Left ventricle myocardium inferior (tissue), 1 donor: Measurements from ENCODE around the gene IRGC. TPM values are rescaled to one million over a fixed set of nuclear protein-coding genes. Genes with fewer than 3 reads are reported as not detected.

Experiments used
- DNase-seq: peaks from one replicate; pipeline ENCODE4 v3.0.0-alpha.2; 2020
- H3K27ac ChIP-seq: fragments of 200-600 bp; replicated peaks from 2 replicates; pipeline ENCODE4 v1.8.0; 2021
- H3K27me3 ChIP-seq: fragments of 200-600 bp; 2 replicates; pipeline ENCODE4 v1.8.0; 2021; ENCODE audit warnings: low read depth
- H3K36me3 ChIP-seq: fragments of 200-600 bp; 2 replicates; pipeline ENCODE4 v1.8.0; 2021
- H3K4me1 ChIP-seq: fragments of 200-600 bp; 2 replicates; pipeline ENCODE4 v1.8.0; 2021
- H3K4me3 ChIP-seq: fragments of 200-600 bp; 2 replicates; pipeline ENCODE4 v1.8.0; 2021; ENCODE audit warnings: mild to moderate bottlenecking, moderate library complexity
- H3K9me3 ChIP-seq: fragments of 200-600 bp; replicated peaks from 2 replicates; pipeline ENCODE4 v1.8.0; 2021
- intact Hi-C: fragments of 100-400 bp; cut with micrococcal nuclease; formaldehyde crosslinking; loops from one replicate; pipeline ENCODE4 v1.11.0; 2022
- total RNA-seq: library from RNA; stranded (reverse); fragmentation: NEBNext Ultra II Directional; extraction: Animal tissue kit (Norgen Biotek cat#: 25700); gene quantifications from one replicate; pipeline ENCODE4 v1.2.1, GENCODE V29; 2021
- TF ChIP-seq, protein P1 (sequence below): fragments of 200-600 bp; IDR thresholded peaks from 2 replicates; pipeline ENCODE4 v1.8.0; 2021; ENCODE audit warnings: antibody characterized with exemption, mild to moderate bottlenecking, borderline replicate concordance
- donor health status: DM: no; HTN: yes; CAD: no; lungs with severe emphysema.

Gene IRGC
- total RNA-seq, 1 donor from 2014 or later = not detected

- Histone ChIP-seq H3K27me3 (no peaks in the 10 kb centered on the region), H3K9me3 (peaks cover 28% of the 10 kb centered on the region), H3K36me3 (no peaks in the 10 kb centered on the region), H3K27ac (no peak overlapping the region), H3K4me3 (no peak overlapping the region), H3K4me1 (no peaks in the 10 kb centered on the region)
- intact Hi-C loops = no loop called here
- DNase-seq = no peak
- TF ChIP-seq, protein P1, sequence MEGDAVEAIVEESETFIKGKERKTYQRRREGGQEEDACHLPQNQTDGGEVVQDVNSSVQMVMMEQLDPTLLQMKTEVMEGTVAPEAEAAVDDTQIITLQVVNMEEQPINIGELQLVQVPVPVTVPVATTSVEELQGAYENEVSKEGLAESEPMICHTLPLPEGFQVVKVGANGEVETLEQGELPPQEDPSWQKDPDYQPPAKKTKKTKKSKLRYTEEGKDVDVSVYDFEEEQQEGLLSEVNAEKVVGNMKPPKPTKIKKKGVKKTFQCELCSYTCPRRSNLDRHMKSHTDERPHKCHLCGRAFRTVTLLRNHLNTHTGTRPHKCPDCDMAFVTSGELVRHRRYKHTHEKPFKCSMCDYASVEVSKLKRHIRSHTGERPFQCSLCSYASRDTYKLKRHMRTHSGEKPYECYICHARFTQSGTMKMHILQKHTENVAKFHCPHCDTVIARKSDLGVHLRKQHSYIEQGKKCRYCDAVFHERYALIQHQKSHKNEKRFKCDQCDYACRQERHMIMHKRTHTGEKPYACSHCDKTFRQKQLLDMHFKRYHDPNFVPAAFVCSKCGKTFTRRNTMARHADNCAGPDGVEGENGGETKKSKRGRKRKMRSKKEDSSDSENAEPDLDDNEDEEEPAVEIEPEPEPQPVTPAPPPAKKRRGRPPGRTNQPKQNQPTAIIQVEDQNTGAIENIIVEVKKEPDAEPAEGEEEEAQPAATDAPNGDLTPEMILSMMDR = no peak
Observed at GRCh38 chr19:43687660-43687997, 28.2 kb upstream of the IRGC start.

GRCh38 chr19:43688059-43688701, 27.7 kb upstream of the IRGC start:
- intact Hi-C loops = no loop called here
- no peaks in the 10 kb centered on the region for H3K36me3 ChIP-seq
- TF ChIP-seq, protein P1 = no peak
- H3K27ac ChIP-seq = no peak overlapping the region
- DNase-seq = no peak
- peaks cover 28% of the 10 kb centered on the region for H3K9me3 ChIP-seq
- no peak overlapping the region for H3K4me3 ChIP-seq
- no peaks in the 10 kb centered on the region for H3K27me3 ChIP-seq
- no peaks in the 10 kb centered on the region for H3K4me1 ChIP-seq

- no peak for DNase-seq
- Histone ChIP-seq H3K36me3 (no peaks in the 10 kb centered on the region), H3K9me3 (peaks cover 28% of the 10 kb centered on the region), H3K27me3 (no peaks in the 10 kb centered on the region), H3K4me1 (no peaks in the 10 kb centered on the region), H3K4me3 (no peak overlapping the region), H3K27ac (no peak overlapping the region)
- TF ChIP-seq, protein P1 = no peak
- intact Hi-C loops = no loop called here
Observed at GRCh38 chr19:43690444-43690843, 25.4 kb upstream of the IRGC start.

DNA sequence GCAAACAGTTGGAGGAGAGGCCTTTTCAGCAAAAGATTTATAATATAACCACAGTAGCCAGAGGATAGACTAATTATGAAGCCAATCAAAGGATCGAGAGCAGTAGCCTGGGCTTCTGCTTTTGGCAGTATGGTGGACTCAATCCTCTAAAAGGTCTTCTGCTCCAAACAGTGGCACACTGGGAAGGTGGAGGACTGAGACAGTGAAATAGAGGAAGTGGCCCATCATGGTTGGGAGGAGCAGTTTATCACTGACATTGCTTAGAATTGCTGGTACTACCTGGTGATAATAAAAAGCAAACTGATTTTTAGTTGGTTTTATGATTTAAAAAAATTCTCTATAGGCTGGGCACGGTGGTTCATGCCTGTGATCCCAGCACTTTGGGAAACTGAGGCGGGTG, 25.0 kb upstream of the IRGC start:
- no peak overlapping the region for H3K27ac ChIP-seq
- TF ChIP-seq, protein P1 = no peak
- intact Hi-C loops = no loop called here
- no peaks in the 10 kb centered on the region for H3K4me1 ChIP-seq
- H3K27me3 ChIP-seq = no peaks in the 10 kb centered on the region
- H3K4me3 ChIP-seq = no peak overlapping the region
- H3K9me3 ChIP-seq = peaks cover 30% of the 10 kb centered on the region
- DNase-seq = no peak
- no peaks in the 10 kb centered on the region for H3K36me3 ChIP-seq

- TF ChIP-seq, protein P1 = no peak
- no peak for DNase-seq
- H3K36me3 ChIP-seq = no peaks in the 10 kb centered on the region
- no peaks in the 10 kb centered on the region for H3K27me3 ChIP-seq
- no peak overlapping the region for H3K27ac ChIP-seq
- H3K4me3 ChIP-seq = no peak overlapping the region
- intact Hi-C loops = no loop called here
- H3K9me3 ChIP-seq = peaks cover 38% of the 10 kb centered on the region
- no peaks in the 10 kb centered on the region for H3K4me1 ChIP-seq
Observed at GRCh38 chr19:43691755-43692154, 24.1 kb upstream of the IRGC start.
